Hematopoietic multipotent progenitor cell treated with erythropoietin and hydrocortisone succinate and interleukin-3 and kit ligand, for 15 days (in vitro differentiated cells): ENCODE data around the gene PROK2.

ENCODE experiments used
- DNase-seq: peaks from one replicate; pipeline ENCODE4 v3.0.0-alpha.2; 2015; ENCODE audit warnings: low spot score

PROK2 gene

DNA sequence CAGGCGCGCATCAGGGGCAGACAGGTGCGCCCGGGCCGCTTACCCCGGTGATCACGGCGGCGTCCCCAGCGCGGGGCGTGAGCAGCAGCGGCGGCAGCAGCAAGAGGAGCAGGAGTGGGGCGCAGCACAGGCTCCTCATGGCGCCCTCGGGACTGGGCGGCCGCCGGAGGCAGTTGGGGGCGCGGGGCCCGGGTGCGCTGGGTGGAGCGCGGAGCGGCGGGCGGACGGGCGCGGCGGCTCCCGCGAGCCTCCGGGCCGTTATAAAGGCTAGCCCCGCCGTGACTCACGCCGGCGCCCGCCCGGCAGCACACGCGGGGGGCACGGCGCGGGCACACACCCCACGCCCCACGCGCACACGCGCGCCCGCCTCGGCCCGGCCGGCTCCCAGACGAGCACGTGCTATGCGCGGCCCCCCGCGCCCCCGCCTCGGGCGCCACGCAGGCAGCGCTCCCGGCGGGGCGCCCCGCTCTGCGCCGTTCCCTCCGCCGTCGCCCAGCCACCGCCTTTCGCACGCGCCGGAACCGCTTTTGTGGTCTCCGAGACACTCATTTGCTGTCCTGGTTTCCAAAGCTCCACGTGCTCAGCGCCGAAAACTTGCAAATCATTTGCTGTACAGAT lies at the start of gene PROK2:
Gene PROK2, minus strand, starts transcription at position 235 of the 618 bp plus-strand sequence. Its CDS starts 96 bp downstream, at position 139.
- DNase-seq: no peak

DNA sequence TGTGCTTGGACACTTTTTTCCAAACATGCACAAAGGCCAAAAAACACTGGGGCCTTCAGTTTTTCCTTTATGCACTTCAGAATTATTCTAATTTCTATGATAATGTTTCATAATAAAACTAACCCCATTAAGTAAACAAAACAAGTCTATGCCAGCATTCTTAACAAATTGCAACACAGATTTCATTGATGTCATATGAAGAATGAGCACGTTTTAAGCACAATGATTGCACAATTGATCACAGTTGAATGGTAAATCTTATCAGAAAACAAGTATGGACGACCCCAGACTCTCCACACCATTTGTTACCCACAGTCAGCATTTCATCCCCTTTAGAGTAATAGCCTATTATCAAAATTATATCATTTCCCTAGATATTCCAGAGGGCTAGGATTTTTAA lies 46.7 kb upstream of the PROK2 start:
- DNase-seq: no peak

- no peak for DNase-seq
Measured at GRCh38 chr3:71825551-71826283, 40.8 kb upstream of the PROK2 start.

- DNase-seq: no peak
Measured at GRCh38 chr3:71821116-71821515, 36.2 kb upstream of the PROK2 start.

DNA sequence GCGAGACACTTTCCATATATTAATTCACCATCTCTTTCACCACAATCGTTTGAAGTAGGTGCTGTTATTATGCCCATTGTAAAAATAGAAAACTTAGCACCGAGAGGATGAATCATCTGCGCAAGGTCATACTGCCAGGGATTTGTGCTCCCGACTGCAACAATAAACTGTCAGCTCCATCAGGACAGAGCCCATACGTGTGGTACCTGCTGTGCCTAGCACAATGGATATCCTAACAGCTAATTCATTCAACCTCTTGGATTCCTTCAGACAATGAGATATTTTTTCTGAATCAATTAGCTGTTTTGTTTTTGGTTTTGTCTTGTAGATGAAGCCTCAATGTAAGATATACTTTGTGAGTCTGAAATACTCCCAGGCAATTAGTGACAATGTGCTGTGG lies 32.3 kb upstream of the PROK2 start:
- DNase-seq: no peak

DNA sequence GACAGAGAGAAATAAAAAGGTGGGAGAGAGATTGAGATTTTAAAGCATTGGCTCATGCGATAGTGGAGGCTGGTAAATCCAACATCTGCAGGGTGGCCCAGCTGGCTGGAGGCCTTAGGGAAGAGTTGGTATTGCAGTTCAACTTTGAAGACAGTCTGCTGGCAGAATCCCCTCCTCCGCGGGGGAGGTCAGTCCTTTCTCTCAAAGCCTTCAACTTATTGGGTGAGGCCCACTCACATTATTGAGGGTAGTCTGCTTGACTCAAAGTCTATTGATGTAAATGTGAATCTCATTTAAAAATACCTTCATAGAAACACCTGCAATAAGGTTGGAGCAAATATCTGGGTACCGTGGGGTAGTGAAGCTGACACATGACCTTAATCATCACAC lies 31.8 kb upstream of the PROK2 start:
- DNase-seq: no peak

GRCh38 chr3:71815340-71816067 lies 30.6 kb upstream of the PROK2 start:
- no peak for DNase-seq

- no peak for DNase-seq
Measured at GRCh38 chr3:71813704-71814103, 28.8 kb upstream of the PROK2 start.

DNA sequence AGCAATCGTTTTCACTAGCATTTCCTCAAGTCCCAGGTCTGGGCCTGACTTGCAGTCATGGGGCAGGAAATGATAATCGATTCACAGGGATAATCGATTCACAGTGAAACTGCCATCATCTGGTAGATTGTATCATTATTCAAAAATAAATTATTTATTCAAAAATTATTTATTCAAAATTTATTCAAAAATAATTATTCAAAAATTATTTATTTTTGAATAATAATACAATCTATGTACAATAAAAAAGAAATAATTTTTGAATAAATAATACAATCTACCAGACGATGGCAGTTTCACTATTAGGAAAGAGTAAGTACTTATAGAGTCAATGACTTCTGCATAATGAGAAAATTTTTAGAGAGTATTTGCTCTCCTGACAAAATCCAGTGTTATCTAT lies 28.1 kb upstream of the PROK2 start:
- DNase-seq: no peak

- no peak for DNase-seq
Measured at GRCh38 chr3:71810056-71810455, 25.1 kb upstream of the PROK2 start.

- no peak for DNase-seq
Measured at GRCh38 chr3:71809321-71810026, 24.5 kb upstream of the PROK2 start.

- no peak for DNase-seq
Measured at GRCh38 chr3:71806736-71807135, 21.8 kb upstream of the PROK2 start.

DNA sequence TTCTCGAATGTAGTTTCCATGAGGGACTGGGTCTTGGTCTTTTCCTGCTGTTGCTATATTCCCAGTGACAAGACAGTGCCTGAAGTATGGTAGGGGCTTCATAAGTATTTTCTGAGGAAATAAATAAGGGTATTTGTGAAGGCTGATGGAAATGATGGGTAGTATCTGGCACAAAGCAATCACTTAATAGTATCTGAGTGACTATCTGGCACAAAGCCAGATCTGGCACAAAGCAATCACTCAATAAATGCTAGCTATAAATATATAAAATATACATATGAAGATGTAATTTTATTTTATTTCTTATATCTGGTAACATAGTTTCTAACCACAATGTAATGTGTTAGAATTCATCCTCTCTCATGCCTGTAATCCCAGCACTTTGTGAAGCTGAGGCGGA lies 20.7 kb upstream of the PROK2 start:
- DNase-seq: no peak

GRCh38 chr3:71805199-71805598 lies 20.3 kb upstream of the PROK2 start:
- no peak for DNase-seq

DNA sequence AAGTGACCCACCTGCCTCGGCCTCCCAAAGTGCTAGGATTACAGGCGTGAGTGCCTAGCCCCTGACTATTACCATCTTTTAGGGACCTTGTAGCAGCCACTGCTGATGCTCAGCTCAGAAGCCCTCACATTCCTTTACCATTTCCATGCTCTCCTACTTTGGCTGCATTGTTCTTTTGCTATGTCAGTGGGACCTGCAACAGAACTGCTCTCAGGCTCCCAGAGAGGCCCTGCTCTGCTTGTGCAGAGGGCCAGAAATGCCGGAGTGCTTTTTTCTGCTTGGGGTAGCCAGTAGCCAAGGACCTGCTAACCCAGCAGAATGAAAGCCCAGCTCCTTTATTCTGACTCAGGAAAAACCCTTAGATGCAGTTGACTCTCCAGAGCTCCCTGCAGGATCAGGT lies 18.3 kb upstream of the PROK2 start:
- no peak for DNase-seq

GRCh38 chr3:71801986-71802385 lies 17.0 kb upstream of the PROK2 start:
- DNase-seq: no peak

DNA sequence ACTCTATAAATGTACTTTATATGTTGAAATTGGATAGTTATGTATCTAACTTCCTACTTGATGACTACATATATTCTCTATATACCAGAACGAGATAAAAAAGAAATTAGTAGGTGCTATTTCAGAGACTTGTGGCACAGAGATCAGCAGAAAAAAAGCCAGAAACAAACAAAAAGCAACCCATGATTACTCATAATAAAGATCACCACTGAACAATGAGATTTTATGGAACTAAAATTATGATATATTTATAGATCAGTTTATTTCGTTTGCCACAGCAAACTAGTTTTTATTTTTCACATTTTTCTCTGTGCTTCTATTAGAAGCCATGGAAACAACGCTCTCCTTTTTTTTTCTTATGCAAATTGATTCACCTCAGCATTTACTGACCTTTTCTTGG lies 15.1 kb upstream of the PROK2 start:
- DNase-seq: no peak

DNA sequence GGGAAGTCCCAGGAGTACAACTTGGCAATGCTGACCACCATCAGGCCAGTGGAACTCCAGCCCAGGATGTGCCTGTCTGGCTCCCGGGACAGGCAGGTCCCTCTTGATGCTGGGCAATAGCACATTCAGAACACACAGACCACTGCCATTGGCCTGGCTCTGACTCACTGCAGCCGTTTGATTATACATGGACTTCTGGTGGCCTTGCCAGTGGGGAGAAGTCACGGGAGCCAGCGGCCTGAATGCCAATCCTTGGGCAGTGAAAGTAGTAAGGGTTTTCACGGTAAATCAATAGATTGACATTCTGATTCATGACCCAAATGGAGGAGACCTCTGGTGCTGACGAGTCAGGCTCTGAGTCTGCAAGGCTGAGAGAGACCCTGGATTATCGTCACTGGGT lies 12.5 kb upstream of the PROK2 start:
- DNase-seq: no peak

- no peak for DNase-seq
Measured at GRCh38 chr3:71796290-71796689, 11.3 kb upstream of the PROK2 start.

- no peak for DNase-seq
Measured at GRCh38 chr3:71791634-71792033, 6.7 kb upstream of the PROK2 start.

GRCh38 chr3:71789922-71790321 lies 5.0 kb upstream of the PROK2 start:
- DNase-seq: no peak

DNA sequence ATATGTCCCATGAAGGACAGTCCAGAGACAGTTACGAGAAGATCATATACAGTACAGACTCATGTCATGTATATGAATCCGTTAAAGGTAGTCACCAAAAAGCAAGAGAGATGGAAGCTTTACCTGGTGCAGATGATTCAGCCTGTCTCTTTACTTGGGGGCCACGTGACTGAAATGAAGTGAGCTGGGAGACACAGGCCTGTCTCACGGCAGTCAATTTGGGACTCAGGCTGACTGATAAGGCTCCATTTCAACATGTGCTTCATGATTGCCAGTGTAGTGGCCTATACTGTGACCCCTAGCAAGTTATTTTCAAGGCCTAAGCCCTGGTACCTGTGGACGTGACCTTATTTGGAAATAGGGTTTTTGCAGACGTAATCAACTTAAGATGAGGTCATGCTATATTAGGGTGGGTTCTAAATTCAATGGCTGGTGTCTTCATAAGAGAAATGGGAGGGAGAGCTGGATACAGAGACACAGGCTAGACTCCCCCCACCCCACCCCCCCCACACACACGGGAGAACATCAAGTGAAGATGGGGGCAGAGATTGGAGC lies 3.0 kb upstream of the PROK2 start:
- no peak for DNase-seq
